Measurements from ENCODE around the gene SLC26A3.

DNA sequence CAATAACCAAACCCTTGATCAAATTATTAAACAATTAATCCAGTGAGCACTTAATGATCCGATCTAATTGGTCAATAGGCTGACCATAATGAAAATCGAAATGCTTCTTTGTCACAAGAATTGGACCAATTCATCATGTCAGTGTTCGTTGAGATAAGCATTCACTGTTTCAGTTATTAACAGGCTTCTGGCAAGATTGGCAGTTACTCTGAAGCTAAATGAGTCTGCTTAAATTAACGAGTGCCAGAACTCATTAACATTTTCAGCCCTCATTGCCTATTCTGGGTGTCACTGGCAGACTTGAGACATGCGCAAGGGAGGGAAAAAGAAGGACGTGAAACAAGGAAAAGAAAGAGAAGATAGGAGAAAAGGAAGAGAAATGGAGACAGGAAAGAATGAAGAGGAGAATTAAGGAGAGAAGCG is 30.7 kb upstream of the SLC26A3 start:
- no peak for TF ChIP-seq EZH2 (IDR thresholded peaks at IDR 0.05; ENCODE audit: borderline replicate concordance, low read depth, low read length, severe bottlenecking)
- TF ChIP-seq, protein P1, sequence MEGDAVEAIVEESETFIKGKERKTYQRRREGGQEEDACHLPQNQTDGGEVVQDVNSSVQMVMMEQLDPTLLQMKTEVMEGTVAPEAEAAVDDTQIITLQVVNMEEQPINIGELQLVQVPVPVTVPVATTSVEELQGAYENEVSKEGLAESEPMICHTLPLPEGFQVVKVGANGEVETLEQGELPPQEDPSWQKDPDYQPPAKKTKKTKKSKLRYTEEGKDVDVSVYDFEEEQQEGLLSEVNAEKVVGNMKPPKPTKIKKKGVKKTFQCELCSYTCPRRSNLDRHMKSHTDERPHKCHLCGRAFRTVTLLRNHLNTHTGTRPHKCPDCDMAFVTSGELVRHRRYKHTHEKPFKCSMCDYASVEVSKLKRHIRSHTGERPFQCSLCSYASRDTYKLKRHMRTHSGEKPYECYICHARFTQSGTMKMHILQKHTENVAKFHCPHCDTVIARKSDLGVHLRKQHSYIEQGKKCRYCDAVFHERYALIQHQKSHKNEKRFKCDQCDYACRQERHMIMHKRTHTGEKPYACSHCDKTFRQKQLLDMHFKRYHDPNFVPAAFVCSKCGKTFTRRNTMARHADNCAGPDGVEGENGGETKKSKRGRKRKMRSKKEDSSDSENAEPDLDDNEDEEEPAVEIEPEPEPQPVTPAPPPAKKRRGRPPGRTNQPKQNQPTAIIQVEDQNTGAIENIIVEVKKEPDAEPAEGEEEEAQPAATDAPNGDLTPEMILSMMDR (IDR thresholded peaks at IDR 0.05; ENCODE audit: borderline replicate concordance, extremely low read depth, low read length, poor library complexity, severe bottlenecking): no peak

Measured in DND-41 (cell line).